Right renal pelvis (tissue), 4 donors: ENCODE data around the gene ZFP1. TPM values are rescaled to one million over a fixed set of nuclear protein-coding genes. Genes with fewer than 3 reads are reported as not detected.

Experiments used
- DNase-seq, 4 donors: peaks; one replicate each; pipeline ENCODE4 v3.0.0-alpha.2; 2013; ENCODE audit warnings: low read depth in 4 of 4, low spot score in 3 of 4, missing footprints in 1 of 4
- polyA plus RNA-seq, 4 donors: library from polyadenylated mRNA; unstranded; fragments of 120-200 nt; gene quantifications; one replicate each; pipeline ENCODE4 v1.2.1, GENCODE V29; 2013; ENCODE audit not compliant: insufficient read length in 4 of 4

Gene ZFP1
- polyA plus RNA-seq, 4 donors = 23.9 to 30.1 (median 28.2) TPM

DNA sequence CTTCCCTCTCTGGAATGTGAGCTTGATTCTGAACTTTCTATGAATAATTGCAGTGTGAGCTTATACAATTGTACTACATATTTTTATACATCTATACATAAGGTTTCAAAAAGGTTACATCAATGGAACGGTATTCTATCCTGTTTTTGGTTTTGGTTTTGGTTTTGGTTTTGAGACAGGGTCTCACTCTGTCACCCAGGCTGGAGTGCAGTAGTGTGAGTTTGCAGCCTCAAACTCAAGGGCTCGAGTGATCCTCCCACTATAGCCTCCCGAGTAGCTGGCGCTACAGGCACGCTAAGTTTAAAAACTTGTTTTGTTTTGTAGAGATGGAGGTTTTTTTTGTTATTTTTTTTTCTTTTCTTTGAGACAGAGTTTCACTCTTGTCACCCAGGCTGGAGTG, 71.5 kb downstream of the ZFP1 start:
- DNase-seq = no peak

Other genes with a start within 250 kb of the ZFP1 start
- 100 to 1,000 TPM in 1 of 4 donors, 10 to 100 TPM in 3; 72.5 to 101 (median 83.6) TPM for gene WDR59, start 163.4 kb upstream of the ZFP1 start, polyA plus RNA-seq
- 10 to 100 TPM; 34.8 to 37.0 (median 35.3) TPM for gene ZNRF1, start 149.5 kb upstream of the ZFP1 start, polyA plus RNA-seq
- 1 to 10 TPM; 5.7 to 8.5 (median 6.2) TPM for gene LDHD, start 31.7 kb upstream of the ZFP1 start, polyA plus RNA-seq
- under 1 TPM in 3 of 4 donors, not detected in 1; 0.09 to 0.30 (median 0.13) TPM for gene CTRB2, start 58.6 kb downstream of the ZFP1 start, polyA plus RNA-seq
- under 1 TPM in 1 of 4 donors, not detected in 3; 0.04 TPM for gene CTRB1, start 70.5 kb downstream of the ZFP1 start, polyA plus RNA-seq
- 10 to 100 TPM; 53.5 to 64.5 (median 56.7) TPM for gene BCAR1, start 103.1 kb downstream of the ZFP1 start, polyA plus RNA-seq